Neural cell (in vitro differentiated cells): Measurements from ENCODE around the gene ZDHHC3. TPM values are rescaled to one million over a fixed set of nuclear protein-coding genes. Genes with fewer than 3 reads are reported as not detected.

Experiments
- H2AFZ ChIP-seq: fragments of 200-600, 300-800 bp; sonication (generic), shearing (Covaris generic); 2 replicates; pipeline ENCODE4 v1.6.0; 2014; ENCODE audit warnings: low read depth, mild to moderate bottlenecking, antibody characterized with exemption, low read length, moderate library complexity
- H3F3A ChIP-seq: fragments of 200-600 bp; shearing (Covaris generic); 2 replicates; pipeline ENCODE4 v1.6.1; 2016; ENCODE audit warnings: mild to moderate bottlenecking, moderate library complexity, mixed read lengths, antibody characterized with exemption, low read length; ENCODE audit not compliant: insufficient read depth, poor library complexity, severe bottlenecking
- H3K27ac ChIP-seq: fragments of 200-600, 300-800 bp; sonication (generic), shearing (Covaris generic); 2 replicates; pipeline ENCODE4 v1.5.1; 2014; ENCODE audit warnings: mild to moderate bottlenecking, low read length, moderate library complexity
- H3K27me3 ChIP-seq: fragments of 300-800, 200-600 bp; sonication (generic), shearing (Covaris generic); 2 replicates; pipeline ENCODE4 v1.6.0; 2014; ENCODE audit warnings: mild to moderate bottlenecking, low read depth, low read length, moderate library complexity; ENCODE audit not compliant: insufficient read depth
- H3K36me3 ChIP-seq: fragments of 300-800, 200-600 bp; sonication (generic), shearing (Covaris generic); 2 replicates; pipeline ENCODE4 v1.5.1; 2014; ENCODE audit warnings: mild to moderate bottlenecking, antibody characterized with exemption, low read length, moderate library complexity; ENCODE audit not compliant: insufficient read depth
- H3K4me2 ChIP-seq: fragments of 300-800, 200-600 bp; sonication (generic), shearing (Covaris generic); 2 replicates; pipeline ENCODE4 v1.6.0; 2014; ENCODE audit warnings: mild to moderate bottlenecking, low read length
- H3K4me3 ChIP-seq: fragments of 300-800, 200-600 bp; sonication (generic), shearing (Covaris generic); 2 replicates; pipeline ENCODE4 v1.5.1; 2014; ENCODE audit warnings: mild to moderate bottlenecking, low read length, moderate library complexity
- H3K79me2 ChIP-seq: fragments of 200-600 bp; shearing (Covaris generic); replicated peaks from 2 replicates; pipeline ENCODE4 v1.6.0; 2014; ENCODE audit warnings: mild to moderate bottlenecking, low read length, moderate library complexity; ENCODE audit not compliant: insufficient read depth
- H3K9ac ChIP-seq: fragments of 300-800, 200-600 bp; sonication (generic), shearing (Covaris generic); 2 replicates; pipeline ENCODE4 v1.6.1; 2016; ENCODE audit warnings: mild to moderate bottlenecking, low read length, mixed read lengths
- H3K9me2 ChIP-seq: fragments of 200-600 bp; shearing (Covaris generic); 2 replicates; pipeline ENCODE4 v1.6.1; 2016; ENCODE audit warnings: mild to moderate bottlenecking, low read length, mixed read lengths; ENCODE audit not compliant: insufficient read depth
- H3K9me3 ChIP-seq: fragments of 200-600, 300-800 bp; sonication (generic), shearing (Covaris generic); 2 replicates; pipeline ENCODE4 v1.6.1; 2016; ENCODE audit warnings: mild to moderate bottlenecking, mixed run types, low read length, moderate library complexity, mixed read lengths
- H4K20me1 ChIP-seq: fragments of 200-600 bp; shearing (Covaris generic); 2 replicates; pipeline ENCODE4 v1.6.1; 2016; ENCODE audit warnings: mild to moderate bottlenecking, mixed run types; ENCODE audit not compliant: insufficient read depth
- CTCF ChIP-seq: fragments of 450-650 bp; IDR thresholded peaks from 2 replicates; pipeline ENCODE4 v1.5.1; 2014; ENCODE audit warnings: antibody characterized with exemption, mild to moderate bottlenecking, moderate library complexity; ENCODE audit not compliant: poor library complexity, severe bottlenecking
- EP300 ChIP-seq: fragments of 450-650 bp; conservative IDR thresholded peaks from 2 replicates; pipeline ENCODE4 v1.6.1; 2014; ENCODE audit warnings: antibody characterized with exemption, mild to moderate bottlenecking, moderate library complexity; ENCODE audit not compliant: poor library complexity, severe bottlenecking
- EZH2 ChIP-seq: fragments of 200-600, 300-800 bp; shearing (Covaris generic), sonication (generic); IDR thresholded peaks from 2 replicates; pipeline ENCODE4 v1.6.1; 2014; ENCODE audit warnings: antibody characterized with exemption, low read length, borderline replicate concordance, mild to moderate bottlenecking; ENCODE audit not compliant: insufficient read depth, poor library complexity, severe bottlenecking
- MXI1 ChIP-seq: fragments of 450-650 bp; conservative IDR thresholded peaks from 2 replicates; pipeline ENCODE4 v1.6.1; 2014; ENCODE audit warnings: antibody characterized with exemption, mild to moderate bottlenecking; ENCODE audit not compliant: poor library complexity, severe bottlenecking
- POLR2AphosphoS5 ChIP-seq: IDR thresholded peaks from 2 replicates; pipeline ENCODE4 v1.6.1; 2012
- RAD21 ChIP-seq: fragments of 450-650 bp; conservative IDR thresholded peaks from 2 replicates; pipeline ENCODE4 v1.6.1; 2014; ENCODE audit warnings: antibody characterized with exemption, mild to moderate bottlenecking, moderate library complexity
- REST ChIP-seq: IDR thresholded peaks from 2 replicates; pipeline ENCODE4 v1.6.1; 2012; ENCODE audit warnings: borderline replicate concordance
- SMC3 ChIP-seq: fragments of 450-650 bp; conservative IDR thresholded peaks from 2 replicates; pipeline ENCODE4 v1.6.1; 2014; ENCODE audit warnings: antibody characterized with exemption, mild to moderate bottlenecking, moderate library complexity; ENCODE audit not compliant: poor library complexity
- TAF1 ChIP-seq: IDR thresholded peaks from 2 replicates; pipeline ENCODE4 v1.6.1; 2012; ENCODE audit warnings: low read depth
- polyA plus RNA-seq: library from polyadenylated mRNA; depleted of rRNA; stranded (reverse); fragments of >200 nt; gene quantifications from 2 replicates; pipeline ENCODE4 v1.2.3, GENCODE V29; 2014

ZDHHC3 gene
- polyA plus RNA-seq, 1 donor from 2014 or later: 35.8 TPM

GRCh38 chr3:44890258-44890657 is 85.7 kb downstream of the ZDHHC3 start:
- Histone ChIP-seq H3K9me3 (no peaks in the 10 kb centered on the region), H2AFZ (no peak overlapping the region), H3K27ac (no peak overlapping the region), H3K9ac (no peak overlapping the region), H3K4me2 (no peak overlapping the region), H3K4me3 (no peak overlapping the region), H3K9me2 (no peaks in the 10 kb centered on the region), H3F3A (no peaks in the 10 kb centered on the region), H3K27me3 (no peaks in the 10 kb centered on the region), H4K20me1 (no peaks in the 10 kb centered on the region), H3K79me2 (no peaks in the 10 kb centered on the region), H3K36me3 (no peaks in the 10 kb centered on the region)
- TF ChIP-seq REST (no peak), EZH2 (no peak), TAF1 (no peak), POLR2AphosphoS5 (no peak), EP300 (no peak), MXI1 (no peak), RAD21 (no peak), CTCF (no peak), SMC3 (no peak)

GRCh38 chr3:44887101-44887500 is 88.9 kb downstream of the ZDHHC3 start:
- no peaks in the 10 kb centered on the region for H3K9me2 ChIP-seq
- H3K79me2 ChIP-seq: no peaks in the 10 kb centered on the region
- H3K27me3 ChIP-seq: no peaks in the 10 kb centered on the region
- no peak overlapping the region for H3K27ac ChIP-seq
- H3K36me3 ChIP-seq: no peaks in the 10 kb centered on the region
- H3K4me3 ChIP-seq: no peak overlapping the region
- H2AFZ ChIP-seq: no peak overlapping the region
- H3K4me2 ChIP-seq: no peak overlapping the region
- H3K9ac ChIP-seq: no peak overlapping the region
- H3F3A ChIP-seq: no peaks in the 10 kb centered on the region
- no peaks in the 10 kb centered on the region for H3K9me3 ChIP-seq
- no peaks in the 10 kb centered on the region for H4K20me1 ChIP-seq
- no peak for TF ChIP-seq EZH2
- no peak for TF ChIP-seq CTCF
- no peak for TF ChIP-seq MXI1
- TF ChIP-seq SMC3: no peak
- no peak for TF ChIP-seq TAF1
- TF ChIP-seq EP300: no peak
- TF ChIP-seq RAD21: no peak
- no peak for TF ChIP-seq POLR2AphosphoS5
- no peak for TF ChIP-seq REST
